GM21381 (cell line): ENCODE results near the gene ADAMTS7.
"Not testable (repeated sequence)": the region's sequence is repeated elsewhere in the genome, so short reads cannot be mapped to it uniquely, and the experiment has no call there.

Experiments
- ATAC-seq: cut with Tn5 transposase; IDR thresholded peaks from one replicate; pipeline ENCODE4 v1.9.1; 2021; ENCODE audit warnings: mild to moderate bottlenecking, moderate library complexity; ENCODE audit not compliant: unreplicated experiment

The ADAMTS7 gene

DNA sequence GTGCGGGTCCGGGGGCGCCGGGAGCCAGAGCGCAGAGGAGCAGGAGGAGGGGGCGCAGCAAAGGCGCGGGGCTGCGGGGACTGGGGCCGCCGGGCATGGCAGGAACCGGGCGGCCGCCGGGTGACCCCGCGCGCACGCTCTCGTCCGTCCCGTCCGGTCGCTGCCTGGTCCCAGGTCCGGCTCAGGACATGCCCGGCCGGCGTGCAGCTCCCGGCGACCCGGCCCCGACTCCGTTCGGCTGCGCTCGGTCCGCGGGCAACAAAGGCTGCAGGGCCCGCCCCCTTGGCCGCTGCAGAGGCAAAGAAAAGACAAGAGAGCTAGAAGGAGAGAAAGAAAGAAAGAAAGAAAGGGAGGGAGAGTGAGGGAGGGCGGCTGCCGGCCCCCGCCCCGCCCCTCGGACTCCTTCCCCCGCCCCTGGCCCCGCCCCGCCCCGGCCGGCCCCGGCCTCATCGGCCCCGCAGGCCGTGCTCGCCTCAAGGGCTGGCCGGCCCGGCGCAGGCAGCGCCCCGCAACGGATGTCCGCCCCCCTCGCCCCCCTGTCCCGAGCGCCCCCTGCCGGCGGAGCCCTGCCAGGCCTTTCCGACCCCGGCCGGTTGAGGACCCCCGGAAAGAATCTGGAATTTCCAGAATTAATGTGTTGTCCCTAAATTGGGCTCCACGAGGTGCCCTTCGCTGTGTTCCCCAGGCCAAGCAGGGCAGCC lies at the start of gene ADAMTS7:
Gene ADAMTS7 (minus strand): TSS at position 341 of the 701 bp plus-strand sequence. CDS start 244 bp downstream, at position 97.
- ATAC-seq: peak; percentile 67

DNA sequence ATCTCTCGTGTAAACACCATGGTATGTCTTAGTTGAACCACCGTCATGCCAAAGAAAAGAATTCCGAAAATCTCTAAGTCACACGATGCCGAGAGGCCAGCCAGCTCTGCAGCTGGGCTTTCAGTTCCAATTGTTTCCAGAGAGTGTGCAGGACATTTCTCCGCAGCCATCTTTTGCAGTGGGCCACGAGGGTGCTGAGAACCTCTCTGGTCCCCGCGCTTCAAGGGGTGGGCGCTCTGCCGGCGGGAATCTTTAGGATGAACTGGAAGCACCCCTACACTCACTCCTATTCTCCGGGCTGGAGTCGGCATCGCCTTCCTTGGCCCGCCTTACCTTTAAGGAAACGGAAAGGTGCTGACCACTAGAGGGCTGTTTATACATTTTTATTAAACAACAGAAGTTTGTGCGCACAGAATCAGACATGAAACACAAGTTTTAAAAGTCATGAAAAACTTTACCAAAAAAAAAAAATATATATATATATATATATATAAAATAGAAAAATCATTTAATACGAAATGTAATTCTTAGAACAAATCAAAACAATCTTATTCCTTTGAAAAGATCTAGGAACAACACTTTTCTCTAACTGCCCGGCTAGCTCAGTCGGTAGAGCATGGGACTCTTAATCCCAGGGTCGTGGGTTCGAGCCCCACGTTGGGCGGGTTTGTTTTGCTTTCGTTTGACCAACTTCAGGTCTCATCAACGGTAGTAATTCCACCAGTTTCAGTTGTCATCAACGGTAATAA lies 48.9 kb upstream of the ADAMTS7 start:
- peak; percentile 80 for ATAC-seq

DNA sequence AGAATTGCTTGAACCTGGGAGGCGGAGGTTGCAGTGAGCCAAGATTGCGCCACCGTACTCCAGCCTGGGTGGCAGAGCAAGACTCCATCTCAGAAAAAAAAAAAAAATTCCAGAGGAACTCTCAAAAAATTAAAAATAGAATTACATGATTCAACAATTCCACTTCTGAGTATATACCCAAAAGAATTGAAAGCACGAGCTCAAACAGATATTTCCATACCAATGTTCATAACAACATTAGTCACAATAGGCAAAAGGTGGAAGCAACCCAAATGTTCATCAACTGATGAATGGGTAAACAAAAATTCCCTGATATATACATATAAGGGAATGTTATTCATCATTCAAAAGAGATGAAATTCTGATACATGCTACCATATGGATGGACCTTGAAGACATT lies 44.5 kb upstream of the ADAMTS7 start:
- ATAC-seq: no peak

DNA sequence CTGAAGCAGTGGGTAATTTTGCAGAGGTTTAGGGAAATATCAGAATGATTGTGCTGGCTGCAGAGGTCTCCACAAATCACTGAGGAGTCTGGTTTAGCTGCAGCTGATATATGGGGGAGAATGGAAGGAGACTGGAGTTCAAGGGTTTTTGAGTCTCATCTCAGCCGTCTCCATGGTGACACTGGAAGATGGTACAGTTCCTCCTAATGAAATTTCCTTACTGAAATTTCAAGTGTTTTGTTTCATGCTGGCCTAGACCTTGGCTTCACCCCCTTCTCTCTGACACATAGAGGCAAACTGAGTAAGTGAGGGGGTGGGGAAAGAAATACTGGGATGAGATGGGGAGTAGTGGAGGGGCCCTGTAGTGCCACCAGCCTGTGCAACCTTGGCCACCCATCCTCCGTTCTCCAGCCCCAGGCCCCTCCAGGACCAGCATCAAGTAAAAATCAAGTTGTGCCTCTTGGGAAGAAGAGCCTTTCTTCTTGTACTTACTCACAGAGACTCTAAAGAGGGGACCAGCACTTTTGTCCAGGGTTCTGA lies 43.6 kb upstream of the ADAMTS7 start:
- no peak for ATAC-seq

GRCh38 chr15:78853500-78853899 lies 42.2 kb upstream of the ADAMTS7 start:
- ATAC-seq: no peak

DNA sequence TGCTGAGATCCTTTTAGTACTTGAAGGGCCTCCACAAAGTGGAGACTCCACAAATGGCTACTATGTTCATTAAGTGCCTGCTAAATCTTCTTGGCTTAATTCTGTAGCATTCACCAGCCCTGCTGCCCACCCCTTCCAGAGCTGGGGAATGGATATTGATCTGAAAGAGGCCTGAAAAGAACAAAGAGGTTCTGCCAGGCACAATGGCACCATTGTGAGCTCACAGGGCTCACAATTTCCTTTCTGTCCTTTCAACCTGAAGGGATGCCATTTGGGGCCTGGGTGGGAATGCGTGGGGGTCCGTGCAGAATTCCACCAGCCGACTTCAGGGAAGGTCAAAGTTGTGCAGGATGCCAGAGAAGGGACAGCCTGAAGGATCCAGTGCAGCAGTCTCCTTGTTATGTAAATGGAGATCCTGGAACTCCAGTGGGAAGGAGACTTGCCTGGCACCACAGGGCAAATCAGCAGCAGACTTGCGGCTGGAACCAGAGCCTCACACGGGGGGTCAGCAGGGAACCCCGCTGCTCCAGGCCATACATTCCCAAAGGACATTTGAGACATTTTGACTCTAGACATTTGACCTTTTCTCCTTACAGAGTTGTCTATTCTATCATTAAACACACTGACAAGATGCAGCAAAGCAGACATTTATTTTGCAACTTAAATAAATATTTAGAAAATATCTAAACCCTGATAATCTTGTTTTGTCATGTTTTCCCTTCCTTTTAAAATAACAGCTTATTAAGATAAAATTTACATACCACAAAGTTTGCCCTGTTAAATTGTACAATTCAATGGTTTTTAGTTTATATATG lies 39.9 kb upstream of the ADAMTS7 start:
- ATAC-seq: no peak

GRCh38 chr15:78850352-78850751 lies 39.1 kb upstream of the ADAMTS7 start:
- ATAC-seq: no peak

- not testable (repeated sequence) for ATAC-seq
Measured at GRCh38 chr15:78847387-78847906, 36.2 kb upstream of the ADAMTS7 start.

- not testable (repeated sequence) for ATAC-seq
Measured at GRCh38 chr15:78846906-78847305, 35.6 kb upstream of the ADAMTS7 start.

GRCh38 chr15:78842519-78842918 lies 31.3 kb upstream of the ADAMTS7 start:
- ATAC-seq: no peak

GRCh38 chr15:78841891-78842290 lies 30.6 kb upstream of the ADAMTS7 start:
- ATAC-seq: no peak

GRCh38 chr15:78841376-78841706 lies 30.1 kb upstream of the ADAMTS7 start:
- ATAC-seq: no peak

GRCh38 chr15:78840661-78841375 lies 29.6 kb upstream of the ADAMTS7 start:
- no peak for ATAC-seq

GRCh38 chr15:78839151-78839550 lies 27.9 kb upstream of the ADAMTS7 start:
- not testable (repeated sequence) for ATAC-seq

GRCh38 chr15:78838489-78838888 lies 27.2 kb upstream of the ADAMTS7 start:
- ATAC-seq: no peak

DNA sequence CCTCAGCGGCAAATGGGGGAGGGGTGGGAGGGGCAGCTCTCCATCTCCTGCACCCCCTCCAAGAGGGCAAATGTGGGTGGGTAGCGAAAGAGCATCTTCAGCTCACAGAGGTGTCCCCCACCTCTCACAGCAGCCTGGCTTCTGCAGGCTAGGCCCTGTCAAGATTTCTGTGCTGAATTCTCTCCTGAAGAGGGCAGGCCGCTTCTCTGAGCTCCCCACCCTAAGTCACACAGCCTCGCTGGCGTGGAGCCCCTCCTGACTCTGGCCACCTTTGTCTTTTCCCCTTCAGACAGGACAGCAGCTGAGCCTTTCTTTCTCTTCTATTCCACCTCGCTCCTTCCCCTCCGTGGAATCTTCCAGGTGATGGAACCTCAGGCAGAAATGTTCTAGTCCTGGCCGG lies 26.3 kb upstream of the ADAMTS7 start:
- no peak for ATAC-seq

DNA sequence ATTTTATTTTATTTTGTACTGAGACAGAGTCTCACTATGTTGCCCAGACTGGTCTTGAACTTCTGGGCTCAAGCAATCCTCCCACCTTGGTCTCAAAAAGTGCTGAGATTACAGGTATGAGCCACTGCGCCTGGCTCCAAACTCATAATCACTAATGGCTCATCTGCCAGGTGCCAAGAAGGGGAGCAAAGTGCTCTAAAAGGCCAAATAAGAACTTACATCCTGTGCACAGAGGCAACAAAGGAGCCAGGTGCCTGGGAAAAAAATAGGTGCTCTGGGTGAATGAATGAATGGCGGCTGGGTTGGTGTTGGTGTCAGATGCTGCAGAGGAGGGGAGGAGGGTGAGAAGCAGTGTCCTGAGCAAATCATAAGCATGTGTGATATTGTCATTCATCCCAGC lies 25.9 kb upstream of the ADAMTS7 start:
- no peak for ATAC-seq

GRCh38 chr15:78836333-78836732 lies 25.1 kb upstream of the ADAMTS7 start:
- ATAC-seq: no peak

DNA sequence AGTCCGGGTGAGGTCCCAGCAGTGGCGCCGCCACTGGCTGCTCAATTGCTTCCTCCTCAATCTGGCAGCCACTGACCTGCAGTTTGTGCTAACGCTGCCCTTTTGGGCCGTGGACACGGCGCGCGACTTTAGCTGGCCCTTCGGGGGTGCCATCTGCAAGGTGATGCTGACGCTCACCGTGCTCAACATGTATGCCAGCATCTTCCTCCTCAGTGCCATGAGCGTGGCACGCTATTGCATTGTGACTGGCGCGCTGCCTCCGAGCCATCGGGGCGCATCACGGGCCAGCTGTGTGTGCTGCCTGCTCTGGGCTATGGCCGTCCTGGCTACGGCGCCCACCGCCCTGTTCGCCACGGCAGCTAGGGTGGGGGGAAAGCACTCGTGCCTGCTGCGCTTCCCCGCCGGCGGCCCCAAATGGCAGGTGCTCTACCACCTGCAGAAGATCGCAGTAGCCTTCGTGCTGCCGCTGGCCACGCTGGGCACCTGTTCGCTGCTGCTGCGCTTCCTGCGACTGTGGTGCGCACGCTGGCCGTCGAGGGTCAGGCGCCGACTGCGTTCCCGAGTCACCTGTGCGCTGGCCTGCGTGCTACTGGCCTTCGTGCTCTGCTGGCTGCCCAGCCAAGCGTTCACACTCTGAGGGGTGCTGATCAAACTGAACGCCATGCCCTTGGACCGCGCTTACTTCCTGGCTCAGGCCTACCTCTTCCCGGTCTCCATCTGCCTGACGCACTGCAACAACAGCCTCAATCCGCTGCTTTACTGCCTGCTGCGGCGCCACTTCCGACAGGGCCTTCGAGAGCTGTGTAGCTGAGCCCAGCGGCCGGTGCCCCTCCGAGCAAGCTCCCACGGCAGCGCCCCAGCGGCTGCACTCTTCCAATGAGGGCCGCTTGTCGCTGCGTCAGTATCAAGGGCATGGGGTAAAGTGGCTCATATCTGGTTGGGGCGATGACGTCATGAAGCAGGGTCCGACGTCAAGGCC lies 20.3 kb upstream of the ADAMTS7 start:
- ATAC-seq: no peak
